DND-41 (cell line): Measurements from ENCODE around the gene PRKAR1B.

ENCODE experiments used
- CTCF ChIP-seq: IDR thresholded peaks from 2 replicates; pipeline ENCODE4 v1.5.1; 2012; ENCODE audit warnings: borderline replicate concordance, low read length, moderate library complexity, mild to moderate bottlenecking; ENCODE audit not compliant: poor library complexity, severe bottlenecking; ENCODE audit errors: extremely low read depth
- EZH2 ChIP-seq: IDR thresholded peaks from 3 replicates; pipeline ENCODE4 v1.6.1; 2012; ENCODE audit warnings: borderline replicate concordance, low read depth, mild to moderate bottlenecking, moderate library complexity, low read length, inconsistent platforms; ENCODE audit not compliant: severe bottlenecking

GRCh38 chr7:739983-740942 is 13.2 kb upstream of the PRKAR1B start:
- TF ChIP-seq EZH2 = no peak
- no peak for TF ChIP-seq CTCF
